SJCRH30 (cell line): ENCODE data around the gene ACOT7. TPM values are rescaled to one million over a fixed set of nuclear protein-coding genes. Genes with fewer than 3 reads are reported as not detected.

Experiments used
- DNase-seq, 2 experiments: peaks; one replicate each; pipeline ENCODE4 v3.0.0-alpha.2; 2015 to 2020
- H3K27ac ChIP-seq: fragments of 250-450 bp; sonication (Bioruptor Pico); 2 replicates; pipeline ENCODE4 v1.5.1; 2020; ENCODE audit warnings: mild to moderate bottlenecking, moderate library complexity
- H3K27me3 ChIP-seq: fragments of 250-450 bp; sonication (Bioruptor Pico); 2 replicates; pipeline ENCODE4 v1.5.1; 2020; ENCODE audit warnings: mild to moderate bottlenecking, moderate library complexity
- H3K36me3 ChIP-seq: fragments of 250-450 bp; sonication (Bioruptor Pico); 2 replicates; pipeline ENCODE4 v1.5.1; 2020; ENCODE audit warnings: mild to moderate bottlenecking, moderate library complexity
- H3K4me1 ChIP-seq: fragments of 250-450 bp; sonication (Bioruptor Pico); 2 replicates; pipeline ENCODE4 v1.5.1; 2020; ENCODE audit warnings: mild to moderate bottlenecking, moderate library complexity
- H3K4me3 ChIP-seq: fragments of 250-450 bp; sonication (Bioruptor Pico); 2 replicates; pipeline ENCODE4 v1.5.1; 2020; ENCODE audit warnings: mild to moderate bottlenecking, moderate library complexity
- H3K9me3 ChIP-seq: fragments of 250-450 bp; sonication (Bioruptor Pico); replicated peaks from 2 replicates; pipeline ENCODE4 v1.5.1; 2020; ENCODE audit warnings: mild to moderate bottlenecking, moderate library complexity
- total RNA-seq: library from RNA; depleted of rRNA; stranded (reverse); fragments of >200 nt; shearing (Covaris generic); gene quantifications from 2 replicates; pipeline ENCODE4 v1.2.3, GENCODE V29; 2014

Gene ACOT7
- total RNA-seq, 1 experiment from 2014 or later = 51.2 TPM

DNA sequence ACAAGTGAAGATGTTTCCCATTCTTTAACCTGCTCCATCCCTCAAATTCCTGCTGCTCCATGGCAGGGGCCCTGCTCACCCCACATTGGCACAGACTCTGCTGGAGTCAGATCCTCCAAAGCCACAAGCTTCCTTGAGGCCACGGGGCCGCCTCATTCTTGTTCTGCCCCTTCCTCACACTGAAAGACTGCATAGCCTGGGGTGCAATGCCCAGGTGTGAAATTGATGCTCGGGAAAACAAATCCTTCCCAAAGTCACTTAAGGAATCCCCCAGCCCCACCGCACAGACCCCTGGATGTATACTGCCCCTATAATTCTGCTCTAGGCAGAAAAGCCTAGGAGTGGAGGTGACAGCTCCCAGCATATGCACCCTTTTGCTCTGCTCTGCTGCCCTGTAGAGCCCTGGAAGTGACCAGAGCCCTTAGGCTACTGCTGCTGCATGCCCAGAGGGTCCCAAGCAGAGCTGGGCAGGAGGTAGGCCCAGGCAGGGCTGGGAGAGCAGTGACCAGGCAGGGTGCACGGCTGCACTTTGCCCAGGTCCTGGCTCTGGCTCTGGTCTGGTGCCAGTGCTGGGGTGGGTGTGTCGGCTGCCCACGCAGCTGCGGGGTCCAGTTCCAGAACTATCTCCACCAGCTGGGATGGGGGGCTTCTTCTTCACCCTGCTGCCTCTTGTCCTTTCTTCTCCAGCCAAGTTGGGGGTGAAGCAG is 24.5 kb upstream of the ACOT7 start:
- DNase-seq = no peak
- Histone ChIP-seq H3K9me3 (no peaks in the 10 kb centered on the region; the same call in 1 of the 2 replicates), H3K27me3 (peaks cover 26% of the 10 kb centered on the region)

DNA sequence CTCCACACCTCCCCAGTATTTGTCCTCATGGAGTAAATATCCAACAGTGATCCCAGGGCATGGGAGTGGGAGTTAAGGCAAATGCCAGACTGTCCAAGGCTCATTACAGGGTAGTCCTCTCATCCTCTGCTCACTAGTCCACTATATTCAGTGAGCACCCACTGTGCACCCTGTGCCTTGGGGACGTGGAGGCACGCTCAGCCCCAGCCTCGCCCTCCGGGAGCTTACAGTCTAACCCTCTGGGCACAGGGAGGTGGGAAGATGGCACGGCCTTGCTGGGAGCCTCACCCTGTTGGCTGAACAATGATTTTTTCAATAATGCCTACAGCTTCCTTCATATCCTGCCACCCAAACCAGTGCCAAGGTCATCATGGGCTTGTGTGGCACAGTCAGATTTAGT is 23.3 kb upstream of the ACOT7 start:
- Histone ChIP-seq H3K27me3 (peaks cover 22% of the 10 kb centered on the region), H3K9me3 (no peaks in the 10 kb centered on the region; the same call in 1 of the 2 replicates), H3K4me3 (no peak overlapping the region), H3K27ac (no peak overlapping the region), H3K36me3 (no peaks in the 10 kb centered on the region), H3K4me1 (peaks cover 3% of the 10 kb centered on the region; the same call in 1 of the 2 replicates)
- DNase-seq = no peak

More for the DNA sequence above, 24.5 kb upstream of the ACOT7 start:
- Histone ChIP-seq H3K4me3 (no peak overlapping the region), H3K36me3 (no peaks in the 10 kb centered on the region), H3K27ac (no peak overlapping the region), H3K4me1 (peaks cover 3% of the 10 kb centered on the region; the same call in 1 of the 2 replicates)

GRCh38 chr1:6416295-6416656 is 22.7 kb upstream of the ACOT7 start:
- Histone ChIP-seq H3K27me3 (peaks cover 17% of the 10 kb centered on the region), H3K27ac (no peak overlapping the region), H3K4me1 (peaks cover 3% of the 10 kb centered on the region; the same call in 1 of the 2 replicates), H3K9me3 (no peaks in the 10 kb centered on the region; the same call in 1 of the 2 replicates), H3K4me3 (no peak overlapping the region), H3K36me3 (no peaks in the 10 kb centered on the region)
- no peak for DNase-seq

- Histone ChIP-seq H3K4me3 (no peak overlapping the region), H3K27me3 (peaks cover 11% of the 10 kb centered on the region), H3K9me3 (no peaks in the 10 kb centered on the region), H3K4me1 (peaks cover 3% of the 10 kb centered on the region; the same call in 1 of the 2 replicates), H3K36me3 (no peaks in the 10 kb centered on the region), H3K27ac (no peak overlapping the region)
- DNase-seq = no peak
Observed at GRCh38 chr1:6414881-6415626, 21.5 kb upstream of the ACOT7 start.

DNA sequence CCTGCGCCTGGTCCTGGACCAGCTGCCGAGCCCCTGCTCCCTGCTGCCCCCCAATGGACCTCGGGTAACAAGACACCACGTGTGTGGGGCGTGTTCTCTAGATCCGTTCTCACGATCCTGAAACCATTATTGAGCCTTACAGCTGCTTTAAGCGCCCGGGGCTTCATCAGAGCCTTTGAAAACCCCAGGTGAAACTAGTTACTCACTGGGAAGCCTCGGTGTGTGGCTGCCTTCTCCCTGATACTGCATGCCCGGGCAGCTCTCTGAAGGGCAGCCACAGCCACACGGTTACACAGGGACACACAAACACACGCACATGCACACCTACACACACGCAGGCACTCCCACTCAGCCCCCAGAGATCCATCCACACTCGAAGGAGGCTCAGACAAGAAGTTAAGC is 20.9 kb upstream of the ACOT7 start:
- no peaks in the 10 kb centered on the region for H3K9me3 ChIP-seq
- H3K36me3 ChIP-seq = no peaks in the 10 kb centered on the region
- no peak overlapping the region for H3K4me3 ChIP-seq
- H3K4me1 ChIP-seq = peaks cover 3% of the 10 kb centered on the region; the same call in 1 of the 2 replicates
- peak; percentile 75 to 87 for DNase-seq
- H3K27me3 ChIP-seq = peaks cover 11% of the 10 kb centered on the region
- no peak overlapping the region for H3K27ac ChIP-seq

GRCh38 chr1:6412896-6413295 is 19.3 kb upstream of the ACOT7 start:
- no peak overlapping the region for H3K4me3 ChIP-seq
- no peaks in the 10 kb centered on the region for H3K9me3 ChIP-seq
- H3K4me1 ChIP-seq = peaks cover 3% of the 10 kb centered on the region; the same call in 1 of the 2 replicates
- H3K36me3 ChIP-seq = no peaks in the 10 kb centered on the region
- peaks cover 11% of the 10 kb centered on the region for H3K27me3 ChIP-seq
- H3K27ac ChIP-seq = no peak overlapping the region
- no peak for DNase-seq

- H3K27me3 ChIP-seq = no peaks in the 10 kb centered on the region
- H3K4me3 ChIP-seq = no peak overlapping the region
- H3K27ac ChIP-seq = no peak overlapping the region
- H3K36me3 ChIP-seq = no peaks in the 10 kb centered on the region
- no peaks in the 10 kb centered on the region for H3K9me3 ChIP-seq
- peaks cover 3% of the 10 kb centered on the region; the same call in 1 of the 2 replicates for H3K4me1 ChIP-seq
- DNase-seq = no peak
Observed at GRCh38 chr1:6410248-6410893, 16.8 kb upstream of the ACOT7 start.

DNA sequence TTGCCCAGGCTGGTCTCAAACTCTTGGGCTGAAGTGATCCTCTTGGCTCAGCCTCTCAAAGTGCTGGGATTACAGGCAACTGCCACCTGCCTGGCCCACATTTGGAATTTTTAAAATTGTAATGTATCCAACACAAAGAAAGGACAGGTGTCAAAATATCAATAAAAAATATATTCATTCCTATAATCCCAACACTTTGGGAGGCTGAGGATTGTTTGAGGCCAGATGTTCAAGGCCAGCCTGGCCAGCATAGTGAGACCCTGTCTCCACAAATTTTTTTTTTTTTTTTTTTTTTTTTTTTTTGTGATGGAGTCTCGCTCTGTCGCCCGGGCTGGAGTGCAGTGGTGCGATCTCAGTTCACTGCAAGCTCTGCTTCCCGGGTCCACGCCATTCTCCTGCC is 16.2 kb upstream of the ACOT7 start:
- H3K27ac ChIP-seq = no peak overlapping the region
- H3K36me3 ChIP-seq = no peaks in the 10 kb centered on the region
- H3K27me3 ChIP-seq = no peaks in the 10 kb centered on the region
- H3K4me3 ChIP-seq = no peak overlapping the region
- H3K9me3 ChIP-seq = no peaks in the 10 kb centered on the region
- peaks cover 3% of the 10 kb centered on the region; the same call in 1 of the 2 replicates for H3K4me1 ChIP-seq
- no peak for DNase-seq

DNA sequence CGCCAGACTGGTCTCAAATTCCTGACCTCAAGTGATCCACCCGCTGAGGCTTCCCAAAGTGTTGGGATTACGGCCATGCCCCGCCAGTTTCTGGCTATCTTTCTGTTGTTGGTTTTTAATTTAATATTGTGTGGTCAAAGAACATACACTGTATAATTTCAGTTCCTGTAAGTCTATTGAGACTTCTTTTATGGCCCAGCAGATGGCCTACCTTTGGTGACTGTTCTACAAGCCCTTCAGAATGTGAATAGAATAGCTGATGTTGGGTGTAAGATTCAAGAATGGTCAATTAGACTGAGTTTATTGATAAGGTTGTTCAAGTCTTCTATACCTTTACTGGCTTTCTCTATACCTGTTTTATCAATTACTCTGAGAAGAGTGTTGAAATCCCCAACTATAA is 15.5 kb upstream of the ACOT7 start:
- no peaks in the 10 kb centered on the region for H3K36me3 ChIP-seq
- H3K27ac ChIP-seq = no peak overlapping the region
- H3K4me3 ChIP-seq = no peak overlapping the region
- no peaks in the 10 kb centered on the region for H3K9me3 ChIP-seq
- no peaks in the 10 kb centered on the region for H3K27me3 ChIP-seq
- no peak for DNase-seq
- no peaks in the 10 kb centered on the region for H3K4me1 ChIP-seq

GRCh38 chr1:6408023-6408422 is 14.5 kb upstream of the ACOT7 start:
- Histone ChIP-seq H3K9me3 (no peaks in the 10 kb centered on the region), H3K27ac (no peak overlapping the region), H3K4me1 (no peaks in the 10 kb centered on the region), H3K27me3 (no peaks in the 10 kb centered on the region), H3K4me3 (no peak overlapping the region), H3K36me3 (no peaks in the 10 kb centered on the region)
- DNase-seq = no peak

DNA sequence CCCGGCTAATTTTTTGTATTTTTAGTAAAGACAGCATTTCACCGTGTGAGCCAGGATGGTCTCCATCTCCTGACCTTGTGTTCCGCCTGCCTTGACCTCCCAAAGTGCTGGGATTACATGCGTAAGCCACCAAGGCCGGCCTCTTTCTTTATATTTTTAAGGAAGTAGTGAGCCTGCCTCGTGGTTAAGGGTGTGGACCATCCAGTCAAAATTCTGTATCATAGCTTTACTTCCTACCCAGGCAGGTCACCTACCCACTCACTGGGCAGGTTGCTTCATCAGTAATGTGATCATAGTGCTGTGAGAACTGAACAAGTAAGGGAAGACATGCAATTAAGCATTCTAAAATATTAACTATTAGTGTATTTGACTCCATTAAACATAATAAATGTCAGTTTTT is 8.1 kb upstream of the ACOT7 start:
- H3K27ac ChIP-seq = no peak overlapping the region
- no peaks in the 10 kb centered on the region for H3K9me3 ChIP-seq
- no peak for DNase-seq
- H3K4me3 ChIP-seq = no peak overlapping the region
- no peaks in the 10 kb centered on the region for H3K4me1 ChIP-seq
- H3K27me3 ChIP-seq = no peaks in the 10 kb centered on the region
- no peaks in the 10 kb centered on the region for H3K36me3 ChIP-seq

GRCh38 chr1:6399294-6399693 is 5.7 kb upstream of the ACOT7 start:
- Histone ChIP-seq H3K27me3 (no peaks in the 10 kb centered on the region), H3K4me1 (no peaks in the 10 kb centered on the region; the same call in 1 of the 2 replicates), H3K4me3 (no peak overlapping the region), H3K9me3 (no peaks in the 10 kb centered on the region), H3K36me3 (no peaks in the 10 kb centered on the region), H3K27ac (no peak overlapping the region)
- no peak for DNase-seq

GRCh38 chr1:6397844-6398441 is 4.4 kb upstream of the ACOT7 start:
- H3K9me3 ChIP-seq = no peaks in the 10 kb centered on the region
- H3K4me1 ChIP-seq = no peaks in the 10 kb centered on the region; the same call in 1 of the 2 replicates
- DNase-seq = no peak
- no peaks in the 10 kb centered on the region for H3K27me3 ChIP-seq
- no peaks in the 10 kb centered on the region for H3K36me3 ChIP-seq
- no peak overlapping the region for H3K4me3 ChIP-seq
- H3K27ac ChIP-seq = no peak overlapping the region

GRCh38 chr1:6396998-6397397 is 3.4 kb upstream of the ACOT7 start:
- Histone ChIP-seq H3K4me1 (no peaks in the 10 kb centered on the region; the same call in 1 of the 2 replicates), H3K27ac (no peak overlapping the region), H3K36me3 (no peaks in the 10 kb centered on the region), H3K9me3 (no peaks in the 10 kb centered on the region), H3K27me3 (no peaks in the 10 kb centered on the region), H3K4me3 (no peak overlapping the region)
- no peak for DNase-seq
